ENCODE data around the gene ZAR1L.

ZAR1L gene

GRCh38 chr13:32253911-32254399 lies 61.2 kb downstream of the ZAR1L start:
- no peak for TF ChIP-seq REST (IDR thresholded peaks at IDR 0.05; ENCODE audit: insufficient replicate concordance, low read depth)
- TF ChIP-seq POLR2AphosphoS5 (IDR thresholded peaks at IDR 0.05; ENCODE audit: low read depth), result no peak
- no peak for TF ChIP-seq SPI1 (IDR thresholded peaks at IDR 0.05; ENCODE audit: borderline replicate concordance, low read depth)
- no peak for TF ChIP-seq CTCF (IDR thresholded peaks at IDR 0.05; ENCODE audit: insufficient read depth, low read length)
- Histone ChIP-seq H3K27me3 (ENCODE audit: insufficient read depth, poor library complexity, severe bottlenecking) (no peaks in the 10 kb centered on the region), H3K27ac (replicated peaks) (no peak overlapping the region), H3K4me3 (replicated peaks; ENCODE audit: insufficient read depth, low read length) (no peak overlapping the region)
- no peak for DNase-seq (ENCODE audit: low read depth in 1 of 2, low spot score in 1 of 2)

Data from HL-60 (cell line).